ENCODE results near the gene TACC2. TPM values are rescaled to one million over a fixed set of nuclear protein-coding genes. Genes with fewer than 3 reads are reported as not detected.

The TACC2 gene
- polyA plus RNA-seq, 3 donors = 13.0 to 34.9 (median 19.5) TPM

- no peak overlapping the region for H3K27ac ChIP-seq (ENCODE audit: low read depth, low read length)
- WGBS, 3 donors = 98 to 100% (median 99%) methylated on average over 2 of the region's 2 CpGs
Observed at GRCh38 chr10:122145113-122145512, 156.2 kb downstream of the TACC2 start.

- WGBS, 3 donors = 47 to 81% (median 54%) methylated on average over 7 of the region's 7 CpGs
- H3K27ac ChIP-seq (ENCODE audit: low read depth, low read length) = no peak overlapping the region
Observed at GRCh38 chr10:122147663-122148062, 158.7 kb downstream of the TACC2 start.

- peak overlapping the region; percentile 14 for H3K27ac ChIP-seq (ENCODE audit: low read depth, low read length)
- 31 to 63% (median 35%) methylated on average over 15 of the region's 15 CpGs for WGBS, 3 donors
Observed at GRCh38 chr10:122148876-122149560, 160.1 kb downstream of the TACC2 start.

GRCh38 chr10:122149561-122150505 is 160.9 kb downstream of the TACC2 start:
- WGBS, 3 donors = 53 to 84% (median 61%) methylated on average over 40 to 41 of the region's 41 CpGs
- peak overlapping the region; percentile 14 for H3K27ac ChIP-seq (ENCODE audit: low read depth, low read length)

- no peak overlapping the region for H3K27ac ChIP-seq (ENCODE audit: low read depth, low read length)
- 92 to 98% (median 95%) methylated on average over 5 of the region's 5 CpGs for WGBS, 3 donors
Observed at GRCh38 chr10:122151121-122151694, 162.2 kb downstream of the TACC2 start.

- no peak overlapping the region for H3K27ac ChIP-seq (ENCODE audit: low read depth, low read length)
- WGBS, 3 donors = 63 to 83% (median 68%) methylated on average over 9 of the region's 9 CpGs
Observed at GRCh38 chr10:122152544-122152943, 163.6 kb downstream of the TACC2 start.

GRCh38 chr10:122154031-122154544 is 165.1 kb downstream of the TACC2 start:
- no peak overlapping the region for H3K27ac ChIP-seq (ENCODE audit: low read depth, low read length)
- WGBS, 3 donors = 58 to 69% (median 63%) methylated on average over 10 of the region's 10 CpGs

GRCh38 chr10:122154545-122155366 is 165.8 kb downstream of the TACC2 start:
- H3K27ac ChIP-seq (ENCODE audit: low read depth, low read length) = no peak overlapping the region
- WGBS, 3 donors = 38 to 71% (median 46%) methylated on average over 22 of the region's 22 CpGs

GRCh38 chr10:122157451-122157850 is 168.5 kb downstream of the TACC2 start:
- 84 to 90% (median 87%) methylated on average over 5 of the region's 5 CpGs for WGBS, 3 donors
- no peak overlapping the region for H3K27ac ChIP-seq (ENCODE audit: low read depth, low read length)

GRCh38 chr10:122158362-122158761 is 169.4 kb downstream of the TACC2 start:
- no peak overlapping the region for H3K27ac ChIP-seq (ENCODE audit: low read depth, low read length)
- WGBS, 3 donors = 87 to 100% (median 95%) methylated on average over 4 of the region's 4 CpGs

GRCh38 chr10:122159141-122159970 is 170.4 kb downstream of the TACC2 start:
- 72 to 73% (median 72%) methylated on average over 17 of the region's 17 CpGs for WGBS, 3 donors
- no peak overlapping the region for H3K27ac ChIP-seq (ENCODE audit: low read depth, low read length)

GRCh38 chr10:122161795-122162194 is 172.8 kb downstream of the TACC2 start:
- 82 to 86% (median 86%) methylated on average over 8 of the region's 8 CpGs for WGBS, 3 donors
- no peak overlapping the region for H3K27ac ChIP-seq (ENCODE audit: low read depth, low read length)

- H3K27ac ChIP-seq (ENCODE audit: low read depth, low read length) = no peak overlapping the region
- WGBS, 3 donors = 52 to 73% (median 60%) methylated on average over 16 of the region's 16 CpGs
Observed at GRCh38 chr10:122162671-122163173, 173.8 kb downstream of the TACC2 start.

- WGBS, 3 donors = 3 to 47% (median 5%) methylated on average over 83 to 89 of the region's 89 CpGs
- no peak overlapping the region for H3K27ac ChIP-seq (ENCODE audit: low read depth, low read length)
Observed at GRCh38 chr10:122163174-122164022, 174.4 kb downstream of the TACC2 start.

GRCh38 chr10:122164023-122164601 is 175.1 kb downstream of the TACC2 start:
- 47 to 69% (median 54%) methylated on average over 24 to 25 of the region's 25 CpGs for WGBS, 3 donors
- H3K27ac ChIP-seq (ENCODE audit: low read depth, low read length) = no peak overlapping the region

Data from adipose tissue (tissue), 3 donors.